Mesendoderm (in vitro differentiated cells): ENCODE data around the gene FARSA.

Experiments used
- DNase-seq: peaks from one replicate; pipeline ENCODE4 v3.0.0; 2013
- H2AK5ac ChIP-seq: 2 replicates; pipeline ENCODE4 v1.6.1; 2013; ENCODE audit warnings: low read length, inconsistent platforms
- H2BK120ac ChIP-seq: 2 replicates; pipeline ENCODE4 v1.6.1; 2013; ENCODE audit warnings: low read depth, mild to moderate bottlenecking, low read length, moderate library complexity, mixed read lengths
- H2BK15ac ChIP-seq: replicated peaks from 2 replicates; pipeline ENCODE4 v1.6.1; 2013; ENCODE audit warnings: low read depth, mild to moderate bottlenecking, moderate library complexity
- H2BK5ac ChIP-seq: 2 replicates; pipeline ENCODE4 v1.6.1; 2013; ENCODE audit warnings: low read length, inconsistent platforms
- H3K18ac ChIP-seq: 2 replicates; pipeline ENCODE4 v1.6.1; 2013; ENCODE audit warnings: mild to moderate bottlenecking, low read length, mixed read lengths
- H3K23ac ChIP-seq: one replicate; pipeline ENCODE4 v1.6.1; 2013; ENCODE audit warnings: low read length
- H3K27ac ChIP-seq: 2 replicates; pipeline ENCODE4 v1.5.1; 2013; ENCODE audit warnings: low read depth, mild to moderate bottlenecking, inconsistent platforms, low read length, moderate library complexity
- H3K27me3 ChIP-seq: 2 replicates; pipeline ENCODE4 v1.6.1; 2013; ENCODE audit warnings: low read length, control low read depth, mild to moderate bottlenecking, inconsistent platforms; ENCODE audit not compliant: insufficient read depth, poor library complexity
- H3K36me3 ChIP-seq: 2 replicates; pipeline ENCODE4 v1.6.1; 2013; ENCODE audit warnings: low read length, inconsistent platforms; ENCODE audit not compliant: control insufficient read depth, insufficient read depth
- H3K4ac ChIP-seq: one replicate; pipeline ENCODE4 v1.6.1; 2013; ENCODE audit warnings: low read depth, mild to moderate bottlenecking, low read length, moderate library complexity
- H3K4me1 ChIP-seq: 2 replicates; pipeline ENCODE4 v1.6.1; 2013; ENCODE audit warnings: low read depth, low read length, inconsistent platforms; ENCODE audit not compliant: control insufficient read depth
- H3K4me2 ChIP-seq: 2 replicates; pipeline ENCODE4 v1.6.1; 2013; ENCODE audit warnings: low read length
- H3K4me3 ChIP-seq: 2 replicates; pipeline ENCODE4 v1.5.1; 2013; ENCODE audit warnings: mild to moderate bottlenecking, low read length
- H3K56ac ChIP-seq: one replicate; pipeline ENCODE4 v1.6.1; 2013; ENCODE audit warnings: low read length
- H3K79me1 ChIP-seq: 2 replicates; pipeline ENCODE4 v1.6.1; 2013; ENCODE audit warnings: low read length, inconsistent platforms
- H3K79me2 ChIP-seq: 2 replicates; pipeline ENCODE4 v1.6.1; 2013; ENCODE audit warnings: mild to moderate bottlenecking, low read length; ENCODE audit not compliant: control insufficient read depth, insufficient read depth
- H3K9ac ChIP-seq: 2 replicates; pipeline ENCODE4 v1.6.1; 2013; ENCODE audit warnings: low read length, inconsistent platforms
- H4K5ac ChIP-seq: one replicate; pipeline ENCODE4 v1.6.1; 2013; ENCODE audit warnings: low read length
- H4K8ac ChIP-seq: one replicate; pipeline ENCODE4 v1.6.1; 2013; ENCODE audit warnings: low read depth, mild to moderate bottlenecking, control low read depth, low read length, moderate library complexity
- WGBS: extraction: QIAGEN DNeasy Blood & Tissue Kit; methylation state at CpG from one replicate; pipeline ENCODE4 v1.1.7; 2013; ENCODE audit warnings: low lambda C conversion rate, missing lambda C conversion rate; ENCODE audit not compliant: insufficient coverage; ENCODE audit errors: extremely low coverage; 5-methylcytosine and 5-hydroxymethylcytosine counted together

FARSA gene

DNA sequence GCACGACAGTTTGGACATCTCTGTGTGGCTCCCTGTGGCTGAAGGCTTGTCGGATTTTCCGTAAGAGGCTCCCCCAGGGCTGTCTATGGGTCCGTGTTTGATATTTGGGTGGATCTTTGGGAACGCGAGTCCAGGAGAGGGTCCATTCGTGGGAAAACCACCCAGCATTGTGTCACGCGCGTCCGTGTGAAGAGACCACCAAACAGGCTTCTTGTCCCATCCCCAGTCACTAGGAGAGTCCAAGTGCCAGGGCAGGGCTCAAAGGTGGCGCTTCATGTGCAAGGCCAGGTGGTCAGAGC is 48.9 kb downstream of the FARSA start:
- H3K4me1 ChIP-seq, result no peaks in the 10 kb centered on the region
- H4K8ac ChIP-seq, result no peak overlapping the region
- H2BK15ac ChIP-seq, result no peak overlapping the region
- peak overlapping the region; percentile 88 for H3K56ac ChIP-seq
- peak overlapping the region; percentile 38 for H3K4me2 ChIP-seq
- H3K36me3 ChIP-seq, result no peaks in the 10 kb centered on the region
- H3K27me3 ChIP-seq, result peaks cover 2% of the 10 kb centered on the region
- H3K18ac ChIP-seq, result peak overlapping the region; percentile 6
- H4K5ac ChIP-seq, result no peak overlapping the region
- H3K4me3 ChIP-seq, result no peak overlapping the region
- DNase-seq, result no peak
- no peak overlapping the region for H3K23ac ChIP-seq
- peak overlapping the region; percentile 11 for H3K4ac ChIP-seq
- peak overlapping the region; percentile 63 for H3K9ac ChIP-seq
- H2BK120ac ChIP-seq, result no peak overlapping the region
- WGBS, result no CpG with 5 or more reads among the region's 12 CpGs
- H2AK5ac ChIP-seq, result no peak overlapping the region
- no peak overlapping the region for H3K27ac ChIP-seq
- H3K79me1 ChIP-seq, result no peaks in the 10 kb centered on the region
- no peaks in the 10 kb centered on the region for H3K79me2 ChIP-seq
- no peak overlapping the region for H2BK5ac ChIP-seq

DNA sequence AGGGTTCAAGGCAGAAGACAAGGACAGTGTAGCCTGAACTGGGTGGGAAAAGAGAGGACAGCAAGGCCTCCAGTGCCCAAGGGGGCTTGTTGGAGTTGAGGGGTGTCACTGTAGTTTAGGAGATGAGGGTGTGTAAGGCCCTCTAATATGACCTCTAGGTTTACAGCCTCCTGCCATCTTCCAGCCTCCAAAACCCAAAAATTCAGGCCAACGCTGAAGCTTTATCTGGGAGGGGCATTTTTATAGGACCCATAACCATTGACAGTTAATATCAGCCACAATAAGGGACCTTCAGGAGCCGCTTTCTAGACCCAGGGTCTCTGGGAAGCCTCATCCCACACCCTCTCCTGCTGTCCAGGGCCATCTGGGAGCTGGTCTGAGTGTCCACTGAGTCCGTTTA is 49.3 kb downstream of the FARSA start:
- WGBS, result no CpG with 5 or more reads among the region's 3 CpGs
- no peak overlapping the region for H3K18ac ChIP-seq
- no peaks in the 10 kb centered on the region for H3K79me1 ChIP-seq
- no peak overlapping the region for H4K5ac ChIP-seq
- no peak overlapping the region for H2BK5ac ChIP-seq
- no peak overlapping the region for H2AK5ac ChIP-seq
- no peak overlapping the region for H3K4ac ChIP-seq
- no peak overlapping the region for H3K27ac ChIP-seq
- H3K23ac ChIP-seq, result no peak overlapping the region
- no peaks in the 10 kb centered on the region for H3K36me3 ChIP-seq
- no peak overlapping the region for H2BK120ac ChIP-seq
- H3K4me3 ChIP-seq, result no peak overlapping the region
- no peak overlapping the region for H4K8ac ChIP-seq
- no peak overlapping the region for H3K56ac ChIP-seq
- H3K4me2 ChIP-seq, result no peak overlapping the region
- H2BK15ac ChIP-seq, result no peak overlapping the region
- H3K79me2 ChIP-seq, result no peaks in the 10 kb centered on the region
- peaks cover 2% of the 10 kb centered on the region for H3K27me3 ChIP-seq
- H3K4me1 ChIP-seq, result no peaks in the 10 kb centered on the region
- no peak overlapping the region for H3K9ac ChIP-seq
- DNase-seq, result no peak

DNA sequence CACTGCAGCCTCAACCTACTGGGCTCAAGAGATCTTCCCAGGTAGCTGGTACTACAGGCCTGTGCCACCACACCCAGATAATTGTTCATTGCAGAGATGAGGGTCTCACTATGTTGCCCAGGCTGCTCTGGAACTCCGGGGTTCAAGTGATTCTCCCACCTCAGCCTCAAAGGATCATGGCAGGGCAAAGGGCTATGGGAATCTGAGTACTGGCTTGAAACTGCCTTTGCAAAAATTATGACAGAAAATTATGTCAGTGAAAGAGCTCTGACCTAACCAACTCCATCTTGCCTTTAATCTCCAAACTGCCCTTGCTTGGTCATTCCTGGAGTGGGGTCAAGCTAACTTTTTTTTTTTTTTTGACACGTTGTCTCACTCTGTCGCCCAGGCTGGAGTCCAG is 50.9 kb downstream of the FARSA start:
- Histone ChIP-seq H3K36me3 (no peaks in the 10 kb centered on the region), H3K23ac (no peak overlapping the region), H3K27ac (no peak overlapping the region), H2BK15ac (no peak overlapping the region), H4K8ac (no peak overlapping the region), H3K4ac (no peak overlapping the region), H3K18ac (no peak overlapping the region), H3K4me3 (no peak overlapping the region), H3K9ac (no peak overlapping the region), H2BK120ac (no peak overlapping the region), H3K4me1 (no peaks in the 10 kb centered on the region), H3K56ac (no peak overlapping the region), H2BK5ac (no peak overlapping the region), H4K5ac (no peak overlapping the region), H2AK5ac (no peak overlapping the region), H3K79me1 (no peaks in the 10 kb centered on the region), H3K79me2 (no peaks in the 10 kb centered on the region), H3K27me3 (peaks cover 2% of the 10 kb centered on the region), H3K4me2 (no peak overlapping the region)
- no peak for DNase-seq
- WGBS, result no CpG with 5 or more reads among the region's 3 CpGs

DNA sequence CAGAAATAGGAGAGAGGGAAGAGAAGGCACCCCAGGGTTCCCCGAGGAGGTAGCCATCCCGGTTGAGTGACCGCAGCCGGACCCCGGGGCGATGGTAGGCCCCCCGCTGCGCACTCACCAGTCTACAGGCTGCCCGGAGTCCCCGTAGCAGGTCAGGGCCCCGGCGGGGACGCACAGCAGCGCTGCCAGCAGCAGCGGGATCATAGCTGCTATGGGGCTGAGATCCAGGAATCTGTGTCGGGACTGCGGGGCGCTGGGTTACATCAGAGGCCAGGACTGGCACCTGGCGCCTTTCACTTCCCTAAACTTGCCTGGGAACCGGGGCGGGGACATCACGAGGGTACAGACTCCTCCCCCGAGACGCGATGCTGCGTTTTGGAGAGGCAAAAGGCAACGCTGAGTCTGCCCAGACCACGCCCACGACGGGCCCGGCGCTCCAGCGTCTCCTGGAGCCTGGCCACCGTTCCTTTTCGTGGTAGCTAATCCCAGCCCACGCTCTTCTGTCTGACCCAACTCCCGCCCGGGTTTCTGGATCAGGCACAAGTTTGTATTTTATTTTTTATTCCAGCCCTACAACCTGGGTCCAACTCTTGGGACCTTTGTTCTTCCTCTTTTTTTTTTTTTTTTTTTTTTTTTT is 52.2 kb downstream of the FARSA start, which contains the start of gene DNASE2:
Gene DNASE2 (minus strand): TSS at position 278 of the 637 bp plus-strand sequence. CDS start 74 bp downstream, at position 204.
- no peak within 1 kb of the TSS for H2BK120ac ChIP-seq
- H3K27me3 ChIP-seq, result peaks cover 2% of the 10 kb centered on the region

DNA sequence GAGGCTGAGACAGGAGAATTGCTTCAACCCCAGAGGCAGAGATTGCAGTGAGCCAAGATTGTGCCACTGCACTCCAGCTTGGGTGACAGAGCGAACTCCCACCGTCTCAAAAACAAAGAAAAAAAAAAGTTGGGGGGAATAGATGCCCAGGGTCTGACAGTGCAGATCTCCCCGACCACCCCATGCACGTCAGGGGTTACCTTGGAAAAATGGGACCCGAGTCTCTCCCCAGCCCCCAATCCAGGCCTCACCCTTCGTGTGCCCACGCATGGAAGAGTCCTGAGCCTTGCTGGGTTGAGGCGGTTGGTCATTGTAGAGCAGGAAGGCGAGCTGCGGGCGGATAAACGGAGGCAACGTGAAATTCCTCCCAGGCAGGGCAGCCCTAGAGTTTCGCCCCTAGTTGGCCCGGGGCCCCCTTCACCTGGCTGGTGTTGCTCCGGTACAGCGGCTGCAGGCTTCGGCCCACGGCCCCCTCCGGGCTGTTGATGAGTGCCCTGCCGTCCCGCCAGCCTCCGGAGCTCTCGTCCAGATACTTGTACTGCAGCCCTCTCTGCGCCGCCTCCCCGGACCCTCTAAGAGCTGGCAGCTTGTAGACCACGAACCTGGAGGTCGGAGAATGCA is 52.9 kb downstream of the FARSA start:
- Histone ChIP-seq H3K79me1 (no peaks in the 10 kb centered on the region), H2AK5ac (no peak overlapping the region), H2BK120ac (no peak overlapping the region), H3K18ac (peak overlapping the region; percentile 65), H3K4me2 (peak overlapping the region; percentile 93), H2BK5ac (no peak overlapping the region), H3K4me1 (no peaks in the 10 kb centered on the region), H3K9ac (peak overlapping the region; percentile 77), H3K4ac (no peak overlapping the region), H2BK15ac (no peak overlapping the region), H4K5ac (no peak overlapping the region), H3K79me2 (no peaks in the 10 kb centered on the region), H3K56ac (peak overlapping the region; percentile 91), H3K23ac (no peak overlapping the region), H3K36me3 (no peaks in the 10 kb centered on the region), H3K27ac (no peak overlapping the region), H3K27me3 (peaks cover 2% of the 10 kb centered on the region), H3K4me3 (peak overlapping the region; percentile 75), H4K8ac (no peak overlapping the region)
- peak; percentile 41 for DNase-seq
- no CpG with 5 or more reads among the region's 29 CpGs for WGBS

More for the DNA sequence above, 52.2 kb downstream of the FARSA start, which contains the start of gene DNASE2:
- Histone ChIP-seq H2AK5ac (no peak within 1 kb of the TSS), H3K27ac (peak within 1 kb of the TSS; percentile 46), H3K4ac (no peak within 1 kb of the TSS), H3K79me1 (no peaks in the 10 kb centered on the region), H3K4me2 (peak within 1 kb of the TSS; percentile 93), H4K8ac (no peak within 1 kb of the TSS), H2BK15ac (no peak within 1 kb of the TSS), H3K9ac (peak within 1 kb of the TSS; percentile 77), H3K18ac (peak within 1 kb of the TSS; percentile 65), H3K79me2 (no peaks in the 10 kb centered on the region), H2BK5ac (no peak within 1 kb of the TSS), H3K56ac (peak within 1 kb of the TSS; percentile 91), H3K23ac (no peak within 1 kb of the TSS), H3K4me1 (no peaks in the 10 kb centered on the region), H3K36me3 (no peaks in the 10 kb centered on the region), H3K4me3 (peak within 1 kb of the TSS; percentile 75), H4K5ac (no peak within 1 kb of the TSS)
- WGBS, result no CpG with 5 or more reads among the region's 38 CpGs
- peak; percentile 98 for DNase-seq
